ENCODE measurements around the gene LTV1.
"Not testable (repeated sequence)": the region's sequence is repeated elsewhere in the genome, so short reads cannot be mapped to it uniquely, and the experiment has no call there.

Gene LTV1

GRCh38 chr6:143843677-143843999, 500 bp downstream of the LTV1 start:
- DNase-seq: no peak

GRCh38 chr6:143844006-143844405, 868 bp downstream of the LTV1 start:
- no peak for DNase-seq

GRCh38 chr6:143845033-143845432, 1.9 kb downstream of the LTV1 start:
- DNase-seq: no peak

GRCh38 chr6:143851706-143852105, 8.6 kb downstream of the LTV1 start:
- DNase-seq: not testable (repeated sequence)

GRCh38 chr6:143855057-143855456, 11.9 kb downstream of the LTV1 start:
- DNase-seq: not testable (repeated sequence)

- not testable (repeated sequence) for DNase-seq
Measured at GRCh38 chr6:143856762-143857161, 13.6 kb downstream of the LTV1 start.

GRCh38 chr6:143857651-143858050, 14.5 kb downstream of the LTV1 start:
- DNase-seq: no peak

GRCh38 chr6:143859891-143860660, 16.9 kb downstream of the LTV1 start:
- DNase-seq: no peak

GRCh38 chr6:143863771-143864170, 20.6 kb downstream of the LTV1 start:
- no peak for DNase-seq

GRCh38 chr6:143864234-143864633, 21.1 kb downstream of the LTV1 start, which contains the start of gene ZC2HC1B:
Gene ZC2HC1B, plus strand, starts transcription at chr6:143864474. Its CDS starts 66 bp downstream, at chr6:143864540.
- no peak for DNase-seq

GRCh38 chr6:143867236-143867635, 24.1 kb downstream of the LTV1 start:
- DNase-seq: no peak

- not testable (repeated sequence) for DNase-seq
Measured at GRCh38 chr6:143868808-143869207, 25.7 kb downstream of the LTV1 start.

- DNase-seq: not testable (repeated sequence)
Measured at GRCh38 chr6:143871202-143871730, 28.1 kb downstream of the LTV1 start.

GRCh38 chr6:143872201-143872600, 29.1 kb downstream of the LTV1 start:
- no peak for DNase-seq

- DNase-seq: not testable (repeated sequence)
Measured at GRCh38 chr6:143873600-143873999, 30.5 kb downstream of the LTV1 start.

GRCh38 chr6:143874503-143874902, 31.4 kb downstream of the LTV1 start:
- DNase-seq: not testable (repeated sequence)

GRCh38 chr6:143877584-143878271, 34.6 kb downstream of the LTV1 start:
- DNase-seq: no peak

GRCh38 chr6:143878272-143878760, 35.2 kb downstream of the LTV1 start:
- DNase-seq: no peak

GRCh38 chr6:143880412-143880811, 37.3 kb downstream of the LTV1 start:
- no peak for DNase-seq

GRCh38 chr6:143882401-143882930, 39.3 kb downstream of the LTV1 start:
- DNase-seq: no peak

- DNase-seq: no peak
Measured at GRCh38 chr6:143884216-143884900, 41.2 kb downstream of the LTV1 start.

GRCh38 chr6:143885116-143885515, 42.0 kb downstream of the LTV1 start:
- no peak for DNase-seq

- no peak for DNase-seq
Measured at GRCh38 chr6:143894655-143895054, 51.5 kb downstream of the LTV1 start.
